H1 (cell line): ENCODE data around the gene TMTC2. TPM values are rescaled to one million over a fixed set of nuclear protein-coding genes. Genes with fewer than 3 reads are reported as not detected.

Source experiments
- CTCF ChIA-PET: fragments of 300-600 bp; sonication (Branson Sonifier 250); formaldehyde crosslinking; loops from one replicate; lab custom pipeline; 2021; ENCODE audit not compliant: partially characterized antibody; lab: Charles Lee
- POLR2A ChIA-PET: fragments of 300-600 bp; sonication (Branson Sonifier 250); formaldehyde crosslinking; loops from one replicate; lab custom pipeline; 2021; ENCODE audit warnings: inconsistent platforms; ENCODE audit not compliant: partially characterized antibody; lab: Charles Lee
- DNase-seq, 2 experiments: peaks; one replicate each; pipeline versions ENCODE4 v3.0.0 to v3.0.0-alpha.2; 2010 to 2022; ENCODE audit warnings: low spot score in 2 of 2, low read depth in 1 of 2, mixed read lengths in 1 of 2
- FAIRE-seq: peaks from 2 replicates; lab custom pipeline; 2011; peaks lifted over from hg19 to GRCh38; lab: Jason Lieb, UNC
- H2AFZ ChIP-seq: 2 replicates; pipeline ENCODE4 v1.8.1; 2012; ENCODE audit warnings: low read length, inconsistent platforms
- H2AK5ac ChIP-seq: 2 replicates; pipeline ENCODE4 v1.6.1; 2013; ENCODE audit warnings: low read depth, low read length
- H2BK120ac ChIP-seq: replicated peaks from 2 replicates; pipeline ENCODE3; 2013; ENCODE audit warnings: low read depth, low read length, inconsistent platforms
- H2BK12ac ChIP-seq: 2 replicates; pipeline ENCODE4 v1.6.1; 2013; ENCODE audit warnings: low read depth, low read length
- H2BK15ac ChIP-seq: 2 replicates; pipeline ENCODE4 v1.6.1; 2013; ENCODE audit warnings: low read length
- H2BK20ac ChIP-seq: 2 replicates; pipeline ENCODE4 v1.6.1; 2013; ENCODE audit warnings: low read length
- H2BK5ac ChIP-seq: 2 replicates; pipeline ENCODE4 v1.6.1; 2013; ENCODE audit warnings: low read depth, low read length
- H3K14ac ChIP-seq: 2 replicates; pipeline ENCODE4 v1.6.1; 2013; ENCODE audit warnings: inconsistent platforms; ENCODE audit not compliant: insufficient read length
- H3K18ac ChIP-seq: 2 replicates; pipeline ENCODE4 v1.6.1; 2013; ENCODE audit warnings: low read length; ENCODE audit errors: extremely low read depth
- H3K23ac ChIP-seq: 2 replicates; pipeline ENCODE4 v1.6.1; 2013; ENCODE audit warnings: inconsistent platforms; ENCODE audit not compliant: insufficient read length
- H3K23me2 ChIP-seq: 2 replicates; pipeline ENCODE4 v1.6.1; 2013; ENCODE audit warnings: low read depth, low read length
- H3K27ac ChIP-seq: 2 replicates; pipeline ENCODE4 v1.6.1; 2011; ENCODE audit warnings: low read depth, low read length, inconsistent platforms
- H3K27me3 ChIP-seq, 4 experiments: replicated peaks in 1 of 4; 1 replicate in 1 of 4; 2 replicates in 3 of 4; pipeline versions ENCODE4 v1.6.1 to v1.8.1; 2011 to 2013; ENCODE audit warnings: low read length in 3 of 4, mild to moderate bottlenecking in 3 of 4, inconsistent platforms in 2 of 4, mixed read lengths in 2 of 4, moderate library complexity in 1 of 4; ENCODE audit not compliant: control insufficient read depth in 3 of 4, insufficient read depth in 3 of 4; ENCODE audit errors: extremely low read depth in 1 of 4
- H3K36me3 ChIP-seq, 4 experiments: 2 replicates each; pipeline versions ENCODE4 v1.6.1 to v1.8.1; 2011 to 2013; ENCODE audit warnings: mild to moderate bottlenecking in 4 of 4, low read length in 3 of 4, moderate library complexity in 2 of 4, control low read depth in 1 of 4, inconsistent platforms in 1 of 4; ENCODE audit not compliant: insufficient read depth in 4 of 4, control insufficient read depth in 2 of 4
- H3K4ac ChIP-seq: replicated peaks from 2 replicates; pipeline ENCODE3; 2013; ENCODE audit warnings: low read length, low read depth, mixed read lengths, inconsistent platforms; ENCODE audit not compliant: insufficient read length
- H3K4me1 ChIP-seq, 4 experiments: replicated peaks in 1 of 4; 1 replicate in 1 of 4; 2 replicates in 3 of 4; pipeline versions ENCODE4 v1.6.1 to v1.8.1; 2011 to 2013; ENCODE audit warnings: low read length in 3 of 4, inconsistent platforms in 2 of 4, mixed read lengths in 1 of 4; ENCODE audit not compliant: insufficient read depth in 4 of 4, control insufficient read depth in 3 of 4
- H3K4me2 ChIP-seq, 2 experiments: 2 replicates each; pipeline versions ENCODE4 v1.6.1 to v1.8.1; 2011 to 2013; ENCODE audit warnings: low read depth in 2 of 2, low read length in 2 of 2, control low read depth in 1 of 2, inconsistent platforms in 1 of 2, mild to moderate bottlenecking in 1 of 2; ENCODE audit not compliant: insufficient read depth in 1 of 2
- H3K4me3 ChIP-seq, 4 experiments: fragments of 200-600, 300-600 bp in 1 of 4; sonication (generic), shearing (Covaris generic), sonication (Bioruptor Twin) in 1 of 4; 2 replicates each; pipeline versions ENCODE4 v1.5.1 to v1.8.1; 2011 to 2016; ENCODE audit warnings: low read length in 4 of 4, low read depth in 3 of 4, control low read depth in 2 of 4, inconsistent platforms in 2 of 4, mild to moderate bottlenecking in 2 of 4, mixed read lengths in 1 of 4, moderate library complexity in 1 of 4; ENCODE audit not compliant: insufficient read depth in 2 of 4; ENCODE audit errors: extremely low read depth in 1 of 4
- H3K56ac ChIP-seq: replicated peaks from 2 replicates; pipeline ENCODE3; 2013; ENCODE audit warnings: low read depth, mild to moderate bottlenecking, mixed read lengths, low read length, inconsistent platforms; ENCODE audit not compliant: insufficient read length
- H3K79me1 ChIP-seq: 2 replicates; pipeline ENCODE4 v1.6.1; 2013; ENCODE audit warnings: low read depth, low read length, control low read depth
- H3K79me2 ChIP-seq, 2 experiments: 2 replicates each; pipeline versions ENCODE4 v1.6.1 to v1.8.1; 2012 to 2013; ENCODE audit warnings: low read length in 2 of 2, mild to moderate bottlenecking in 2 of 2, inconsistent platforms in 1 of 2; ENCODE audit not compliant: insufficient read depth in 2 of 2, control insufficient read depth in 1 of 2
- H3K9ac ChIP-seq, 4 experiments: replicated peaks in 1 of 4; 1 replicate in 1 of 4; 2 replicates in 3 of 4; pipeline versions ENCODE4 v1.6.1 to v1.8.1; 2011 to 2013; ENCODE audit warnings: low read depth in 3 of 4, low read length in 3 of 4, control low read depth in 2 of 4, mild to moderate bottlenecking in 2 of 4, moderate library complexity in 2 of 4, inconsistent platforms in 1 of 4; ENCODE audit errors: extremely low read depth in 1 of 4
- H3K9me3 ChIP-seq, 2 experiments: 2 replicates each; pipeline versions ENCODE4 v1.6.1 to v1.8.1; 2012 to 2013; ENCODE audit warnings: mild to moderate bottlenecking in 2 of 2, moderate library complexity in 2 of 2, control low read depth in 1 of 2, inconsistent platforms in 1 of 2, low read depth in 1 of 2, low read length in 1 of 2, mixed read lengths in 1 of 2; ENCODE audit not compliant: insufficient read depth in 2 of 2
- H4K20me1 ChIP-seq, 2 experiments: replicated peaks in 1 of 2; 2 replicates each; pipeline versions ENCODE3 to v1.8.1; 2011 to 2013; ENCODE audit warnings: inconsistent platforms in 2 of 2, low read length in 2 of 2, mild to moderate bottlenecking in 1 of 2; ENCODE audit not compliant: insufficient read depth in 2 of 2, control insufficient read depth in 1 of 2
- H4K5ac ChIP-seq: 2 replicates; pipeline ENCODE4 v1.6.1; 2013; ENCODE audit warnings: low read length, low read depth, mixed read lengths, inconsistent platforms; ENCODE audit not compliant: insufficient read length
- H4K8ac ChIP-seq: 2 replicates; pipeline ENCODE4 v1.8.0; 2013; ENCODE audit warnings: mild to moderate bottlenecking, moderate library complexity, low read length, inconsistent platforms; ENCODE audit not compliant: insufficient read depth; ENCODE audit errors: extremely low read depth
- H4K91ac ChIP-seq: replicated peaks from 2 replicates; pipeline ENCODE3; 2013; ENCODE audit warnings: low read length, mixed read lengths, inconsistent platforms; ENCODE audit not compliant: insufficient read length
- ATF3 ChIP-seq: IDR thresholded peaks from 2 replicates; pipeline ENCODE4 v1.6.1; 2011; ENCODE audit warnings: low read depth, mild to moderate bottlenecking, low read length; ENCODE audit not compliant: insufficient read depth
- BRCA1 ChIP-seq: IDR thresholded peaks from 2 replicates; pipeline ENCODE4 v1.6.1; 2012; ENCODE audit warnings: low read depth, low read length, improper control_type of control experiment
- EP300 ChIP-seq, 2 experiments: IDR thresholded peaks; 1 replicate in 1 of 2; 2 replicates in 1 of 2; pipeline ENCODE4 v1.6.1; 2011 to 2012; ENCODE audit warnings: low read depth in 2 of 2, low read length in 2 of 2, mild to moderate bottlenecking in 2 of 2, borderline replicate concordance in 1 of 2, inconsistent platforms in 1 of 2, moderate library complexity in 1 of 2
- JUND ChIP-seq: IDR thresholded peaks from 2 replicates; pipeline ENCODE4 v1.6.1; 2011; ENCODE audit warnings: mild to moderate bottlenecking, improper control_type of control experiment, low read length
- KDM1A ChIP-seq: fragments of 200-600, 300-600 bp; sonication (generic); IDR thresholded peaks from 2 replicates; pipeline ENCODE4 v1.7.1; 2016; ENCODE audit warnings: mild to moderate bottlenecking, low read length, borderline replicate concordance
- POLR2AphosphoS5 ChIP-seq: IDR thresholded peaks from 2 replicates; pipeline ENCODE4 v1.6.1; 2011; ENCODE audit warnings: low read depth, low read length
- RAD21 ChIP-seq, 2 experiments: IDR thresholded peaks in 1 of 2; conservative IDR thresholded peaks in 1 of 2; 2 replicates each; pipeline ENCODE4 v1.6.1; 2011; ENCODE audit warnings: low read depth in 2 of 2, low read length in 2 of 2, improper control_type of control experiment in 1 of 2, inconsistent platforms in 1 of 2, mild to moderate bottlenecking in 1 of 2, moderate library complexity in 1 of 2
- SIN3A ChIP-seq, 2 experiments: IDR thresholded peaks in 1 of 2; conservative IDR thresholded peaks in 1 of 2; 2 replicates each; pipeline ENCODE4 v1.6.1; 2011 to 2012; ENCODE audit warnings: low read length in 2 of 2, improper control_type of control experiment in 1 of 2, low read depth in 1 of 2, mild to moderate bottlenecking in 1 of 2
- SRF ChIP-seq: IDR thresholded peaks from 2 replicates; pipeline ENCODE4 v1.6.1; 2011; ENCODE audit warnings: mild to moderate bottlenecking, low read depth, low read length, moderate library complexity
- TAF7 ChIP-seq: optimal IDR thresholded peaks from 2 replicates; pipeline ENCODE3; 2011; ENCODE audit warnings: low read depth, mild to moderate bottlenecking, inconsistent platforms, low read length, moderate library complexity, borderline replicate concordance
- TBP ChIP-seq: IDR thresholded peaks from 2 replicates; pipeline ENCODE4 v1.6.1; 2011; ENCODE audit warnings: low read depth, low read length, improper control_type of control experiment
- TCF12 ChIP-seq: IDR thresholded peaks from 2 replicates; pipeline ENCODE4 v1.6.1; 2011; ENCODE audit warnings: low read depth, mild to moderate bottlenecking, low read length
- WGBS, 2 experiments: shearing (Covaris generic) in 1 of 2; methylation state at CpG; one replicate each; pipeline versions ENCODE4 v1.1.6 to v1.1.7; 2013 to 2015; ENCODE audit warnings: low lambda C conversion rate in 2 of 2, mixed read lengths in 2 of 2, inconsistent platforms in 1 of 2, low coverage in 1 of 2, missing lambda C conversion rate in 1 of 2; ENCODE audit not compliant: insufficient replicate concordance in 2 of 2, insufficient coverage in 1 of 2, insufficient read length in 1 of 2; ENCODE audit errors: extremely low coverage in 1 of 2, missing lambda C conversion rate in 1 of 2; 5-methylcytosine and 5-hydroxymethylcytosine counted together
- polyA plus RNA-seq, 7 experiments: library from polyadenylated mRNA; depleted of rRNA in 3 of 7; stranded (reverse) in 5 of 7; unstranded in 2 of 7; fragments of >200 nt in 5 of 7; fragments of 200-250 nt in 2 of 7; gene quantifications; 1 replicate in 5 of 7; 2 replicates in 1 of 7; 4 replicates in 1 of 7; pipeline versions ENCODE4 v1.2.1 to v1.2.3, GENCODE V29; 2011 to 2013; ENCODE audit warnings: missing spikeins in 2 of 7, mixed read lengths in 2 of 7
- total RNA-seq: library from RNA; stranded (reverse); fragmentation: NEBNext Ultra II Directional; extraction: Animal tissue kit (Norgen Biotek cat#: 25700); gene quantifications from 2 replicates; pipeline ENCODE4 v1.2.1, GENCODE V29; 2021

Gene TMTC2
- total and polyA plus RNA-seq, 2 of the 8 experiments (the other 6 are each of a cell fraction or from before 2014, with no cell fraction given) = 2.3 to 3.9 TPM

DNA sequence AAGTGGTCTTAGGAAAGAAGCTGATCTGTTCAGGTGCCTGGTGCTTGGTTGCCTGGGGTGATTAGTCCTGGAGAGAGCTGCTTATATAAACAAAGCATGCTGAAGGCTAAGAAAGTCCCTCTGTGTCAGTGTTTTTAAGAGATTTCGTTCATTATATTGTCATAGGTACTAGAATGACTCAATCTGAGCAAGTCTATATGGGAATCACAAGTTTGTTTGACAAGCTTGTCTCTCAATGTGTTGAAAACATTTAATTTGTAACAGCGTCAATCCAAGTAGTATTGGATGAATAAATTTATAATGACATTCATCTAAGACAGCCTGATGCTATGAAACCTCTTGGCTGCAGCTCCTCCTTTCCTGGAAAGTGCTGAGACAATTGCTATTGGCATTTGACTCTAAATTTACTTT, 256.3 kb downstream of the TMTC2 start:
- H3K23ac ChIP-seq = no peak overlapping the region
- no peak overlapping the region for H3K4me3 ChIP-seq
- H3K36me3 ChIP-seq = no peaks in the 10 kb centered on the region
- H3K79me1 ChIP-seq = no peaks in the 10 kb centered on the region
- no peak overlapping the region for H4K5ac ChIP-seq
- 81% methylated on average over 2 of the region's 2 CpGs; no CpG with 5 or more reads in 1 of the 2 experiments for WGBS, 2 experiments
- H3K23me2 ChIP-seq = no peaks in the 10 kb centered on the region
- ChIA-PET CTCF (interaction anchor here (0.8 to 1.2 kb wide), 2 partner anchors 19 to 258 kb away, joined by 3 to 4 read pairs; no protein-coding TSS in a partner anchor), POLR2A (no interaction called here)
- DNase-seq (no peak), FAIRE-seq (no peak)
- no peak overlapping the region for H2BK120ac ChIP-seq
- H4K91ac ChIP-seq = no peak overlapping the region
- H3K4ac ChIP-seq = no peak overlapping the region
- no peak overlapping the region for H2AK5ac ChIP-seq
- H2BK15ac ChIP-seq = no peak overlapping the region
- H3K9me3 ChIP-seq = no peaks in the 10 kb centered on the region
- no peaks in the 10 kb centered on the region for H4K20me1 ChIP-seq
- no peak overlapping the region for H3K4me2 ChIP-seq
- H2BK12ac ChIP-seq = no peak overlapping the region
- no peak overlapping the region for H2AFZ ChIP-seq
- H2BK20ac ChIP-seq = no peak overlapping the region
- no peak overlapping the region for H3K56ac ChIP-seq
- TF ChIP-seq TCF12 (no peak), RAD21 (IDR thresholded peaks at IDR 0.05 in 1 of 2, conservative IDR thresholded peaks at IDR 0.05 in 1 of 2; ENCODE audit: low read depth in 2 of 2, low read length in 2 of 2) (no peak), EP300 (IDR thresholded peaks at IDR 0.05; ENCODE audit: borderline replicate concordance in 1 of 2, low read depth in 2 of 2, low read length in 2 of 2) (no peak), ATF3 (no peak), SRF (no peak), BRCA1 (no peak), KDM1A (no peak), POLR2AphosphoS5 (no peak), SIN3A (conservative IDR thresholded peaks at IDR 0.05 in 1 of 2, IDR thresholded peaks at IDR 0.05 in 1 of 2; ENCODE audit: low read depth in 1 of 2, low read length in 2 of 2) (no peak), TBP (no peak), TAF7 (no peak), JUND (no peak)
- no peak overlapping the region for H2BK5ac ChIP-seq
- no peak overlapping the region for H3K9ac ChIP-seq
- H3K4me1 ChIP-seq = no peaks in the 10 kb centered on the region
- H3K79me2 ChIP-seq = no peaks in the 10 kb centered on the region
- H4K8ac ChIP-seq = no peak overlapping the region
- H3K18ac ChIP-seq = no peak overlapping the region
- H3K27me3 ChIP-seq = no peaks in the 10 kb centered on the region
- no peak overlapping the region for H3K14ac ChIP-seq
- H3K27ac ChIP-seq = no peak overlapping the region
